ENCODE measurements around the gene MCEMP1.

MCEMP1 gene

GRCh38 chr19:7636691-7637373, 40.1 kb upstream of the MCEMP1 start, which contains the start of gene STXBP2:
Gene STXBP2 (plus strand): TSS chr19:7637110. CDS start chr19:7637150, 40 bp downstream.
- no peaks in the 10 kb centered on the region for H3K27me3 ChIP-seq (ENCODE audit: insufficient read depth, poor library complexity, severe bottlenecking)
- H3K36me3 ChIP-seq (ENCODE audit: low read depth), result no peaks in the 10 kb centered on the region; the same call in 1 of the 2 replicates
- DNase-seq (ENCODE audit: low spot score) (no peak), ATAC-seq (ENCODE audit: low read depth) (peak; percentile 78)
- no peaks in the 10 kb centered on the region for H3K9me3 ChIP-seq (ENCODE audit: severe bottlenecking)
- H3K4me3 ChIP-seq (ENCODE audit: severe bottlenecking), result peak within 1 kb of the TSS; percentile 79
- peaks cover 3% of the 10 kb centered on the region for H3K4me1 ChIP-seq (ENCODE audit: insufficient read depth, poor library complexity, severe bottlenecking)
- no peak for TF ChIP-seq CTCF (IDR thresholded peaks at IDR 0.05; ENCODE audit: poor library complexity, severe bottlenecking)
- H3K27ac ChIP-seq (ENCODE audit: poor library complexity, severe bottlenecking), result peak within 1 kb of the TSS; percentile 22

- DNase-seq (ENCODE audit: low spot score) (no peak), ATAC-seq (ENCODE audit: low read depth) (peak; percentile 32; the same call in 1 of the 3 replicates)
- peak overlapping the region; percentile 22 for H3K27ac ChIP-seq (ENCODE audit: poor library complexity, severe bottlenecking)
Observed at GRCh38 chr19:7637374-7638256, 39.3 kb upstream of the MCEMP1 start.

GRCh38 chr19:7638802-7639465, 38.0 kb upstream of the MCEMP1 start:
- Histone ChIP-seq H3K4me1 (ENCODE audit: insufficient read depth, poor library complexity, severe bottlenecking) (peaks cover 3% of the 10 kb centered on the region), H3K27me3 (ENCODE audit: insufficient read depth, poor library complexity, severe bottlenecking) (no peaks in the 10 kb centered on the region), H3K9me3 (ENCODE audit: severe bottlenecking) (no peaks in the 10 kb centered on the region), H3K4me3 (ENCODE audit: severe bottlenecking) (no peak overlapping the region), H3K27ac (ENCODE audit: poor library complexity, severe bottlenecking) (no peak overlapping the region), H3K36me3 (ENCODE audit: low read depth) (no peaks in the 10 kb centered on the region; the same call in 1 of the 2 replicates)
- ATAC-seq (ENCODE audit: low read depth) (no peak), DNase-seq (ENCODE audit: low spot score) (no peak)
- TF ChIP-seq CTCF (IDR thresholded peaks at IDR 0.05; ENCODE audit: poor library complexity, severe bottlenecking), result no peak

More at GRCh38 chr19:7637374-7638256, 39.3 kb upstream of the MCEMP1 start:
- Histone ChIP-seq H3K36me3 (ENCODE audit: low read depth) (no peaks in the 10 kb centered on the region; the same call in 1 of the 2 replicates), H3K4me3 (ENCODE audit: severe bottlenecking) (peak overlapping the region; percentile 79), H3K9me3 (ENCODE audit: severe bottlenecking) (no peaks in the 10 kb centered on the region), H3K27me3 (ENCODE audit: insufficient read depth, poor library complexity, severe bottlenecking) (no peaks in the 10 kb centered on the region), H3K4me1 (ENCODE audit: insufficient read depth, poor library complexity, severe bottlenecking) (peaks cover 3% of the 10 kb centered on the region)
- TF ChIP-seq CTCF (IDR thresholded peaks at IDR 0.05; ENCODE audit: poor library complexity, severe bottlenecking), result no peak

GRCh38 chr19:7639863-7640348, 37.0 kb upstream of the MCEMP1 start:
- ATAC-seq (ENCODE audit: low read depth) (no peak), DNase-seq (ENCODE audit: low spot score) (no peak)
- TF ChIP-seq CTCF (IDR thresholded peaks at IDR 0.05; ENCODE audit: poor library complexity, severe bottlenecking), result no peak
- no peak overlapping the region for H3K4me3 ChIP-seq (ENCODE audit: severe bottlenecking)
- H3K9me3 ChIP-seq (ENCODE audit: severe bottlenecking), result no peaks in the 10 kb centered on the region
- no peaks in the 10 kb centered on the region for H3K27me3 ChIP-seq (ENCODE audit: insufficient read depth, poor library complexity, severe bottlenecking)
- H3K36me3 ChIP-seq (ENCODE audit: low read depth), result no peaks in the 10 kb centered on the region; the same call in 1 of the 2 replicates
- H3K4me1 ChIP-seq (ENCODE audit: insufficient read depth, poor library complexity, severe bottlenecking), result peaks cover 3% of the 10 kb centered on the region
- no peak overlapping the region for H3K27ac ChIP-seq (ENCODE audit: poor library complexity, severe bottlenecking)

All from RWPE2 (cell line).